ENCODE results near the gene SH3RF1.

DNA sequence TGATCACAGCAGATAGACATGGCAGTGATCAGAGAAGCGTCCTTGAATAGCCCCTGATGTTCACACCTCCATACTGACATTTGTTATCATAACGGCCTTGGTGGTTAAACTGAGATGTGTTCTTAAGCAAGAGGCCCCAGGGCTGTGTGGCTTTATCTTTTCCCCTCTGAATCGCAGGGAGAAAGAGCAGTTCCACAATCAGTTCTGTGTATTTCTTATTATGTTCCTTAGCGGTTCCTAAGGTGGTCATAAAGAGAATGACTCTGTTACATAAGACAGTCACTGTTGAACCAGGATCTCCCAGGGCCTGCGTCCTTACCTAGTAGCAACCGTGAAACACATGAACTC is 207.9 kb downstream of the SH3RF1 start:
- TF ChIP-seq, protein P1, sequence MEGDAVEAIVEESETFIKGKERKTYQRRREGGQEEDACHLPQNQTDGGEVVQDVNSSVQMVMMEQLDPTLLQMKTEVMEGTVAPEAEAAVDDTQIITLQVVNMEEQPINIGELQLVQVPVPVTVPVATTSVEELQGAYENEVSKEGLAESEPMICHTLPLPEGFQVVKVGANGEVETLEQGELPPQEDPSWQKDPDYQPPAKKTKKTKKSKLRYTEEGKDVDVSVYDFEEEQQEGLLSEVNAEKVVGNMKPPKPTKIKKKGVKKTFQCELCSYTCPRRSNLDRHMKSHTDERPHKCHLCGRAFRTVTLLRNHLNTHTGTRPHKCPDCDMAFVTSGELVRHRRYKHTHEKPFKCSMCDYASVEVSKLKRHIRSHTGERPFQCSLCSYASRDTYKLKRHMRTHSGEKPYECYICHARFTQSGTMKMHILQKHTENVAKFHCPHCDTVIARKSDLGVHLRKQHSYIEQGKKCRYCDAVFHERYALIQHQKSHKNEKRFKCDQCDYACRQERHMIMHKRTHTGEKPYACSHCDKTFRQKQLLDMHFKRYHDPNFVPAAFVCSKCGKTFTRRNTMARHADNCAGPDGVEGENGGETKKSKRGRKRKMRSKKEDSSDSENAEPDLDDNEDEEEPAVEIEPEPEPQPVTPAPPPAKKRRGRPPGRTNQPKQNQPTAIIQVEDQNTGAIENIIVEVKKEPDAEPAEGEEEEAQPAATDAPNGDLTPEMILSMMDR (IDR thresholded peaks at IDR 0.05): no peak
- no peak for TF ChIP-seq POLR2A (IDR thresholded peaks at IDR 0.05)
